ENCODE measurements around the gene DNASE1L2. TPM values are rescaled to one million over a fixed set of nuclear protein-coding genes. Genes with fewer than 3 reads are reported as not detected.

Gene DNASE1L2
- total and polyA plus RNA-seq, 11 donors: 0.12 to 0.51 (median 0.34) TPM; not detected in 2

GRCh38 chr16:2210386-2211365, 25.6 kb upstream of the DNASE1L2 start, which contains the start of gene BRICD5:
Gene BRICD5 (minus strand): TSS chr16:2210863. CDS start chr16:2210833, 30 bp downstream.
- no peak within 1 kb of the TSS for H3K4me3 ChIP-seq
- H3K4me1 ChIP-seq: peaks cover 14 to 67% (median 37%) of the 10 kb centered on the region in 12 donors
- WGBS, 4 donors: 52 to 69% (median 67%) methylated on average over 14 to 24 of the region's 24 CpGs
- DNase-seq (no peak), ATAC-seq (no peak)
- H3K27ac ChIP-seq: peak within 1 kb of the TSS in 11 of 12 donors; percentile 69 to 94 (median 88)
- peaks cover 0 to 46% (median 32%) of the 10 kb centered on the region in 9 donors for H3K36me3 ChIP-seq
- TF ChIP-seq POLR2A (IDR thresholded peaks at IDR 0.05): no peak
- TF ChIP-seq, protein P1, sequence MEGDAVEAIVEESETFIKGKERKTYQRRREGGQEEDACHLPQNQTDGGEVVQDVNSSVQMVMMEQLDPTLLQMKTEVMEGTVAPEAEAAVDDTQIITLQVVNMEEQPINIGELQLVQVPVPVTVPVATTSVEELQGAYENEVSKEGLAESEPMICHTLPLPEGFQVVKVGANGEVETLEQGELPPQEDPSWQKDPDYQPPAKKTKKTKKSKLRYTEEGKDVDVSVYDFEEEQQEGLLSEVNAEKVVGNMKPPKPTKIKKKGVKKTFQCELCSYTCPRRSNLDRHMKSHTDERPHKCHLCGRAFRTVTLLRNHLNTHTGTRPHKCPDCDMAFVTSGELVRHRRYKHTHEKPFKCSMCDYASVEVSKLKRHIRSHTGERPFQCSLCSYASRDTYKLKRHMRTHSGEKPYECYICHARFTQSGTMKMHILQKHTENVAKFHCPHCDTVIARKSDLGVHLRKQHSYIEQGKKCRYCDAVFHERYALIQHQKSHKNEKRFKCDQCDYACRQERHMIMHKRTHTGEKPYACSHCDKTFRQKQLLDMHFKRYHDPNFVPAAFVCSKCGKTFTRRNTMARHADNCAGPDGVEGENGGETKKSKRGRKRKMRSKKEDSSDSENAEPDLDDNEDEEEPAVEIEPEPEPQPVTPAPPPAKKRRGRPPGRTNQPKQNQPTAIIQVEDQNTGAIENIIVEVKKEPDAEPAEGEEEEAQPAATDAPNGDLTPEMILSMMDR (IDR thresholded peaks at IDR 0.05): no peak
- intact Hi-C loops (cut with DNase I): loop anchor here in 1 of 10 donors (10.0 kb wide), 1 partner anchor 56 kb away; the partner anchor contains the start of gene TRAF7
- no peaks in the 10 kb centered on the region for H3K9me3 ChIP-seq
- no peaks in the 10 kb centered on the region for H3K27me3 ChIP-seq

DNA sequence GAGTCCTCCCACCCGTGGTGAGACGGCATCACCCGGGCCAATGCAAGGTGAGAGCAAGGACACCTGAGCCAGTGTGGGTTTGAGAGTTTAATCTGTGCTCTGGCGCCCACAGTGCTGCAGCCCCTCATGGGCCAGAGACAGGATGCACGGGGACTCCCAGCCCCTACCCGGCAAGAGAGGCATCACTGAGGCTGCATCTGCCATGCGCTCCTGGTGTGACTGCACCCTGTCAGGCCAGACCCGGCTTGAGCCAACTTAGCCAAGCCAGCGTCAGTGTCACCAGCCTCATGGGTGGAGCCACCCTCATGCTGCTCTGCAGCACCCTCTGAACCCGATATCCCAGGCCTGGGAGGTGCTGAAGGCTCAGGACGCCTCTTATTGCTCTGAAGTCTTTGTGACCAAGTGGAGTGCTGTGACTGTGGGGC, 24.3 kb upstream of the DNASE1L2 start:
- H3K36me3 ChIP-seq: peaks cover 0 to 41% (median 32%) of the 10 kb centered on the region in 9 donors
- no peaks in the 10 kb centered on the region for H3K9me3 ChIP-seq
- H3K27ac ChIP-seq: peak overlapping the region in 11 of 12 donors; percentile 69 to 94 (median 88)
- TF ChIP-seq, protein P1 (IDR thresholded peaks at IDR 0.05): no peak
- no peak for TF ChIP-seq POLR2A (IDR thresholded peaks at IDR 0.05)
- no peak for DNase-seq
- intact Hi-C loops (cut with DNase I): loop anchor here in 1 of 10 donors (10.0 kb wide), 1 partner anchor 57 kb away; the partner anchor contains the start of gene TRAF7
- WGBS, 4 donors: 40 to 67% (median 64%) methylated on average over 5 to 11 of the region's 11 CpGs
- peak overlapping the region in 5 of 12 donors; percentile 64 to 97 (median 87) for H3K4me3 ChIP-seq
- peak in 2 of 4 donors; percentile 4 to 6 for ATAC-seq
- H3K27me3 ChIP-seq: no peaks in the 10 kb centered on the region
- peaks cover 14 to 58% (median 29%) of the 10 kb centered on the region in 12 donors for H3K4me1 ChIP-seq

DNA sequence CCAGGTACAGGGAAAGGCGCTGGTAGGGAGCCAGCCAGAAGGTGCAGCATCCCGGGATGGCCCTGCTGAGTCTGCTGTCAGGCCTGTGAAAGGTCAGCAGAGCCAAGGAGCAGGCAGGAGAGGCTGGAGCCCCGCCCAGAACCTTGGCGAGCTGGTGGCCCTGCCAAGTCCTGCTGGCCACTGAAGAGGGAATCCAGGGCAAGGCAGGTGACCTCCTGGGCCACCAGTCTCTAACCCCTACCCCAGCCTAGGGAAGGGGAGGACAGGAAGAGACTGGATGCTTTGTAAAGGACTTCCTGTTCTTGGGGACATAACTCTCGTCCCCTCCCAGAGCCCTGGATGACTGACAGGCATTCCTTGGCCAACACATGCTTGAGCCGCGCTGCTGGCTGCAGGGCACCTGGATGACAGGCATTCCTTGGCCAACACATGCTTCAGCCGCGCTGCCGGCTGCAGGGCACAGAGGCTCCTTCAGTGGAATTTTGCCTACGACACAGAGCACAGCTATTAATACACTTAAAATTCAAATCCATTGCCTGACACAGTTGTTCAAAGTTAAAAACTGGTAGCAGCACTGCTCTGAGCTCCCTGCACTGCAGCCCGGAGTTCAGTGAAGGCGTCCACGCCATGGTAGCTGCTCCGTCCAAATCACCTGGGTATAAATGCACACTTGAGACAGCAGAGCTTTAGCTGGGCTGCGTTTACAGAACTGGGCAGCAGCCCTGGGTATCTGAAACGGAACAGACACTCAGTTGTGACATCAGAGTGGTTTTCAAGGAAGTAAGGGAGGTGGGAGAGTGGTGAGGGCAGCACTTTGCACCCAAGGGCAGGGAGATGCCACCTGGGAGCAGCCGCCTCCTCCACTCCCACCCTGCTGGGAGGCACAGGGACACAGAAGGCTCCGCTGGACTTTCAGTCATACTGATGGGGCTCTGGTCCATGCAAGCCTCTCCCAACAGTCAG, 23.6 kb upstream of the DNASE1L2 start:
- Histone ChIP-seq H3K9me3 (no peaks in the 10 kb centered on the region), H3K36me3 (peaks cover 0 to 34% (median 25%) of the 10 kb centered on the region in 9 donors), H3K4me3 (peak overlapping the region; percentile 64 to 99 (median 88)), H3K4me1 (peaks cover 14 to 58% (median 29%) of the 10 kb centered on the region in 12 donors), H3K27ac (peak overlapping the region in 11 of 12 donors; percentile 69 to 94 (median 88)), H3K27me3 (no peaks in the 10 kb centered on the region)
- peak; percentile 2 to 41 (median 35) for ATAC-seq
- TF ChIP-seq, protein P1 (IDR thresholded peaks at IDR 0.05): no peak
- peak in 1 of 2 donors; percentile 37 for TF ChIP-seq POLR2A (IDR thresholded peaks at IDR 0.05)
- intact Hi-C loops (cut with DNase I): loop anchor here in 1 of 10 donors (10.0 kb wide), 1 partner anchor 58 kb away; the partner anchor contains the start of gene TRAF7
- peak in 3 of 5 donors; percentile 70 to 83 (median 80) for DNase-seq
- WGBS, 4 donors: 40 to 45% (median 44%) methylated on average over 18 to 19 of the region's 19 CpGs
